Measurements from ENCODE around the gene SYF2. TPM values are rescaled to one million over a fixed set of nuclear protein-coding genes. Genes with fewer than 3 reads are reported as not detected.

Gene SYF2
- total and polyA plus RNA-seq, 2 donors (not counting 1 experiment from before 2014, with no cell fraction given), result 21.9 to 67.3 TPM

- POLR2A ChIA-PET, result no interaction called here
- H3K4me2 ChIP-seq (replicated peaks; ENCODE audit: low read depth, low read length, poor library complexity, severe bottlenecking), result no peak overlapping the region
- H3K27ac ChIP-seq (ENCODE audit: low read length in 2 of 2), result no peak overlapping the region
- Mint-ChIP-seq H3K4me1 (peaks cover 15% of the 10 kb centered on the region), H3K4me3 (no peak overlapping the region), H3K9me3 (ENCODE audit: insufficient read depth) (no peaks in the 10 kb centered on the region), H3K27ac (no peak overlapping the region), H3K27me3 (peaks cover 16% of the 10 kb centered on the region)
- DNase-seq (no peak), ATAC-seq (ENCODE audit: low read depth) (no peak)
- H3K4me1 ChIP-seq (ENCODE audit: control insufficient read depth in 2 of 2, insufficient read depth in 2 of 2, low read length in 2 of 2), result peaks cover 9 to 11% of the 10 kb centered on the region in 2 donors
- no peak overlapping the region for H3K9ac ChIP-seq (ENCODE audit: low read length)
- H3K4me3 ChIP-seq (ENCODE audit: control extremely low read depth in 1 of 5, extremely low read depth in 1 of 5, insufficient read depth in 1 of 5, low read depth in 2 of 5, low read length in 4 of 5), result no peak overlapping the region
- peaks cover 0 to 9% (median 0%) of the 10 kb centered on the region in 4 experiments for H3K27me3 ChIP-seq (replicated peaks in 1 of 4; ENCODE audit: control extremely low read depth in 1 of 4, control insufficient read depth in 3 of 4, insufficient read depth in 4 of 4, low read length in 3 of 4)
- no peaks in the 10 kb centered on the region for H4K20me1 ChIP-seq (ENCODE audit: control insufficient read depth, insufficient read depth, low read length, poor library complexity, severe bottlenecking)
- no peak overlapping the region for H2AFZ ChIP-seq (ENCODE audit: insufficient read depth, low read depth, low read length, poor library complexity, severe bottlenecking)
- 97% methylated on average over 2 of the region's 7 CpGs for WGBS (ENCODE audit: insufficient coverage)
- no peak for TF ChIP-seq EZH2 (IDR thresholded peaks at IDR 0.05; ENCODE audit: borderline replicate concordance, insufficient read depth, low read depth, low read length, poor library complexity, severe bottlenecking)
- TF ChIP-seq CTCF (IDR thresholded peaks at IDR 0.05), result no peak
- no peaks in the 10 kb centered on the region for H3K9me3 ChIP-seq (ENCODE audit: control extremely low read depth in 1 of 3, control insufficient read depth in 2 of 3, insufficient read depth in 1 of 3, low read length in 2 of 3)
- intact Hi-C loops (cut with micrococcal nuclease), result no loop called here
- no peaks in the 10 kb centered on the region for H3K79me2 ChIP-seq (ENCODE audit: control insufficient read depth, insufficient read depth, low read length)
- CTCF ChIA-PET, result interaction anchor here (6.4 kb wide), 1 partner anchor 352 kb away, joined by 110 read pairs; no protein-coding TSS in a partner anchor
- no peaks in the 10 kb centered on the region for H3K36me3 ChIP-seq (replicated peaks in 1 of 2; ENCODE audit: control extremely low read depth in 1 of 2, control insufficient read depth in 1 of 2, extremely low read depth in 1 of 2, insufficient read depth in 2 of 2, low read length in 1 of 2)
Observed at GRCh38 chr1:25201006-25201405, 31.3 kb downstream of the SYF2 start.

GRCh38 chr1:25199819-25200620 lies 32.3 kb downstream of the SYF2 start:
- H3K27me3 ChIP-seq (replicated peaks in 1 of 4; ENCODE audit: control extremely low read depth in 1 of 4, control insufficient read depth in 3 of 4, insufficient read depth in 4 of 4, low read length in 3 of 4), result peaks cover 0 to 11% (median 0%) of the 10 kb centered on the region in 4 experiments
- 96% methylated on average over 18 of the region's 20 CpGs for WGBS (ENCODE audit: insufficient coverage)
- peaks cover 16% of the 10 kb centered on the region for H3K27me3 Mint-ChIP-seq
- no peaks in the 10 kb centered on the region for H3K79me2 ChIP-seq (ENCODE audit: control insufficient read depth, insufficient read depth, low read length)
- H3K4me1 ChIP-seq (ENCODE audit: control insufficient read depth in 2 of 2, insufficient read depth in 2 of 2, low read length in 2 of 2), result peaks cover 9 to 11% of the 10 kb centered on the region in 2 donors
- CTCF ChIA-PET, result interaction anchor here (0.6 kb wide), 2 partner anchors 418 to 511 kb away, joined by 3 read pairs; no protein-coding TSS in a partner anchor
- ATAC-seq (ENCODE audit: low read depth), result no peak
- H3K4me3 ChIP-seq (ENCODE audit: control extremely low read depth in 1 of 5, extremely low read depth in 1 of 5, insufficient read depth in 1 of 5, low read depth in 2 of 5, low read length in 4 of 5), result no peak overlapping the region
- DNase-seq, result no peak
- no peak overlapping the region for H3K27ac ChIP-seq (ENCODE audit: low read length in 2 of 2)
- H3K4me1 Mint-ChIP-seq, result peaks cover 15% of the 10 kb centered on the region
- intact Hi-C loops (cut with micrococcal nuclease), result no loop called here
- POLR2A ChIA-PET, result no interaction called here
- H3K9ac ChIP-seq (ENCODE audit: low read length), result no peak overlapping the region
- TF ChIP-seq EZH2 (IDR thresholded peaks at IDR 0.05; ENCODE audit: borderline replicate concordance, insufficient read depth, low read depth, low read length, poor library complexity, severe bottlenecking) (no peak), CTCF (IDR thresholded peaks at IDR 0.05) (no peak)
- H2AFZ ChIP-seq (ENCODE audit: insufficient read depth, low read depth, low read length, poor library complexity, severe bottlenecking), result no peak overlapping the region
- no peak overlapping the region for H3K4me3 Mint-ChIP-seq
- H3K4me2 ChIP-seq (replicated peaks; ENCODE audit: low read depth, low read length, poor library complexity, severe bottlenecking), result no peak overlapping the region
- H4K20me1 ChIP-seq (ENCODE audit: control insufficient read depth, insufficient read depth, low read length, poor library complexity, severe bottlenecking), result no peaks in the 10 kb centered on the region
- H3K27ac Mint-ChIP-seq, result no peak overlapping the region
- no peaks in the 10 kb centered on the region for H3K9me3 ChIP-seq (ENCODE audit: control extremely low read depth in 1 of 3, control insufficient read depth in 2 of 3, insufficient read depth in 1 of 3, low read length in 2 of 3)
- H3K9me3 Mint-ChIP-seq (ENCODE audit: insufficient read depth), result no peaks in the 10 kb centered on the region
- no peaks in the 10 kb centered on the region for H3K36me3 ChIP-seq (replicated peaks in 1 of 2; ENCODE audit: control extremely low read depth in 1 of 2, control insufficient read depth in 1 of 2, extremely low read depth in 1 of 2, insufficient read depth in 2 of 2, low read length in 1 of 2)
